NOMO-1 treated with dmso at 0.1 percent for 144 hours (cell line): Measurements from ENCODE around the gene OST4.

Experiments used
- DNase-seq: peaks from one replicate; lab custom pipeline; 2025; ENCODE audit not compliant: unreplicated experiment; lab: John Stamatoyannopoulos, UW

OST4 gene

GRCh38 chr2:27093430-27094352 lies 22.2 kb upstream of the OST4 start:
- DNase-seq: no peak

GRCh38 chr2:27092696-27093429 lies 21.4 kb upstream of the OST4 start:
- no peak for DNase-seq

- no peak for DNase-seq
Observed at GRCh38 chr2:27091746-27092695, 20.6 kb upstream of the OST4 start.

GRCh38 chr2:27089111-27089954 lies 17.9 kb upstream of the OST4 start:
- no peak for DNase-seq

GRCh38 chr2:27088634-27089033 lies 17.2 kb upstream of the OST4 start:
- no peak for DNase-seq

- DNase-seq: no peak
Observed at GRCh38 chr2:27087823-27088410, 16.5 kb upstream of the OST4 start.

GRCh38 chr2:27086724-27087593 lies 15.5 kb upstream of the OST4 start, which contains the start of gene KHK:
KHK (plus strand) TSS chr2:27086772; CDS start chr2:27087260, 488 bp downstream.
- DNase-seq: no peak

GRCh38 chr2:27086090-27086723 lies 14.8 kb upstream of the OST4 start:
- peak; percentile 95 for DNase-seq

GRCh38 chr2:27085673-27086089 lies 14.2 kb upstream of the OST4 start:
- DNase-seq: no peak

- no peak for DNase-seq
Observed at GRCh38 chr2:27085062-27085672, 13.7 kb upstream of the OST4 start.

- DNase-seq: no peak
Observed at GRCh38 chr2:27084297-27085061, 13.0 kb upstream of the OST4 start.

GRCh38 chr2:27083410-27084296 lies 12.2 kb upstream of the OST4 start:
- DNase-seq: no peak

- no peak for DNase-seq
Observed at GRCh38 chr2:27082773-27083409, 11.4 kb upstream of the OST4 start.

GRCh38 chr2:27081984-27082772 lies 10.7 kb upstream of the OST4 start:
- DNase-seq: peak; percentile 24

- DNase-seq: no peak
Observed at GRCh38 chr2:27080603-27080936, 9.1 kb upstream of the OST4 start.
